ENCODE data around the gene CWH43.
"Not testable (repeated sequence)": the region's sequence is repeated elsewhere in the genome, so short reads cannot be mapped to it uniquely, and the experiment has no call there.

The CWH43 gene

DNA sequence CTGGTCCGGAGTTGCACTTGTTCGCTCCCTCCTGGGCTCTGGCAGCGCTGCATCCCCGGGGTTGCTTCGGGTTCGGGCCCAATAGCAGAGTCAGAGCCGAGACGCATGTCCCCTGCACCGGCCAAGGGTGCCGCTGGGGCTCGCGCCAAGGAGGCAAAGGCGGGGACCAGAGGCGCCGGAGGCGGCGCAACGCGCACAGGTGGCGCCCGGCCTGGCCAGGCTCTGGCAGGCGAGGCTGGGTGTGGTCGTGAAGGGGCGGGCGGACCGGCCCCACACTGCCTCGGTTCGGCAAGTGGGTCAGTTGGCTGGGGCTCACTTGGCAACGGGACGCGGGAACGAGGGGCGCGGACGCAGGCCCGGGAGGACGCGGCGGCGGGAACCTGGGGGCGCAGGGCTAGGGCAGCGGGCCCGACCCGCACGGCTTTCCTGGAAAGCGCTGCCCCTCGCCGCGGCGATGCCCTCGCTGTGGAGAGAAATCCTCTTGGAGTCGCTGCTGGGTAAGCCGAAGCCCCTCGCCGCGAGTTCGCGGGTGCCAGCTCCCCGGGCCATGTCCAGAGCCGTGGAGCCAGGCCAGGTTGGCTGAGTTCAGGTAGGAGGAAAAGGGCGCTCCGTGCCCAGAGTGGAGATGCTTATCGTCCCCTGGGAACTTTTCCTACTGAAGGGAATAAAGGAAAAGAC lies at the start of gene CWH43:
Gene CWH43 (plus strand): TSS at position 300 of the 678 bp plus-strand sequence. CDS start 155 bp downstream, at position 455.
- no peak for DNase-seq (ENCODE audit: low read depth in 3 of 3)

DNA sequence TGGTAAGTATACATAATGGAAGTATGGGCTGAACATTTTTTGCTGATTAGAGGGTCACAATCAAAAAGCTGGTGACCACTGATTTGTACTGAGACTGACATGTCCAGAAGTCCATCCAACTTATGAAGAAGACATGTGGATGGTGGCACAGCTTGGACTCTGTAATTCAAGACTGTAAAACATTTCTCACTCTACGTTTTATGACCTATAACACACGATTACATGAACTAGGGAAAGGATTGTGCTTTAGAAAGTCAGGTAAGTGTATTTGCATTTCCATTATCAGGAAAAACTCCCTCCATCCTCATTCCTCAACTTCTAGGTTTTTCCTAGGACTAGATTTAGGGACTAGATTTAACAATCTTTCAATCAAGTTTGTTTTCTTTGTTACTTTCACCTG lies 49.0 kb upstream of the CWH43 start:
- DNase-seq (ENCODE audit: low read depth in 3 of 3): no peak

DNA sequence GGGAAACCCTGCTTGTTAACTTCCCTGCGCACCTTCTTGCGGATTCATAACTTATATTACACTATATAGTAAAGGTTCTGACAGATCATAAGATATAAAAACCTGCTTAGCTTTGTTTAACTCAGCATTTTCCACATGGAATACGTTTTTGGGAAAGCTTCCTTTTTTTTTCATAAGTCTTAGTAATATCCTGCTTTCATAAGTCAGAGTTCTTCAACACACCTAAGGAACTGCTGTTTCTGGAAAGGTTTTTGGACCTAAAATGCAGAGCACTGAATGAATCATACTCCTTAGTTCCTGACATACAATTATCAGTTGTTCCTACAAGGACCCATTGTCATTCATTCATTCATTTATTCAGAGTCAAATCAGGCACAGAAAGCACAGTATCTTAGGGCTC lies 47.2 kb upstream of the CWH43 start:
- DNase-seq (ENCODE audit: low read depth in 3 of 3): no peak

DNA sequence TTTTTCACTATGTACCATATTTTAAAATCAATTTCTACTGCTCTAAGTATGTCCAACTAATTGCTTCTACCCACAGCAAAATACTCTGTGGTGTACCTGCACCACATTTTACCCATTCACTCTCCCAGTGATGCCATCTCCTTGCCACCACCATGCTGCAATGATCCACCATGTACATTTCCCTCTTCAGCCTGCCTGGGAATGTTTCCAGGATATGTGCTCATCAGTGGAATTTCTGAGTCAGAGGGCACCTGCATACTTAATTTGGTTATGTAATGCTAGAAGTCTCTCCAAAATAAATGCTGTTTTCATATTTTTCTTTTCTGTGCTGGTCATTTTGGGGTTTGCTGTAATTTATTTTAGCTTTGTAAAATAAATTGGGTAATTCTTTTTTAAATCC lies 46.3 kb upstream of the CWH43 start:
- DNase-seq (ENCODE audit: low read depth in 3 of 3): no peak

DNA sequence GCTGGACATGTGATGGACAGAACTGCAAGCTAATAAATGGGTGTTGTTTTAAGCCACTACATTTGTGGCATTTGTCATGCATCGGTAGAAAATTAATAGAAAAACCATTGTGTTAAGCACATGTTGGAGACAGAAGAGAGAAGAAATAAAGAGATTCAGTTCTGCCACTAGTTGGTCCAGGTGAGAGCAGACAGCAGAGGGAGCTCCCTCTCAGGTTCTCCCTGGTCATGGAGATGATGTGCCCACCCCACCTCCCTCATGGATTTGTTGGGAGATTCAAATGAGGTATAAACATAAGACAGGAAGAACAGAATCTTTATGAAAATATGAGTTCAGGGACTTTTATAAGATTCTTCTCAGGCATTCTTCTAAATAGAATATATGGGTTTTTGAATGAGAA lies 42.7 kb upstream of the CWH43 start:
- no peak for DNase-seq (ENCODE audit: low read depth in 3 of 3)

DNA sequence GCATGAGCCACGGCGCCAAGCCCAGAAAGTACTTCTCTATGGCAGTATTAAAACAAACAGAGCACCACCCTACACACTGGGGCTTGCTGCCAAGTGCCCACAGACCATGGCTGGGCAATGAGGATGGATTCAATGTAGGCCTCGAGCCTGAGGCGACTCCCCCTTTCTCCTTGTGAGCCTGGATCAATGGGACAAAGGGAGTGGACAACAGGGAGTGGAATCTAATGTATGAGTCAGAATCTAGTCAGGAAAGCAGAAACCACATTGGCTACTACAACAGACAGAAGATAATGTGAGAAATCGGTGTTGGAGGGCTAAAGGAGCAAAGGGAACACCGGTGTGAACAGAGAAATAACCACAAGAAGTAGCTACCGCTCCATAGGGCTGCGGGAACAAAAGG lies 41.8 kb upstream of the CWH43 start:
- no peak for DNase-seq (ENCODE audit: low read depth in 3 of 3)

DNA sequence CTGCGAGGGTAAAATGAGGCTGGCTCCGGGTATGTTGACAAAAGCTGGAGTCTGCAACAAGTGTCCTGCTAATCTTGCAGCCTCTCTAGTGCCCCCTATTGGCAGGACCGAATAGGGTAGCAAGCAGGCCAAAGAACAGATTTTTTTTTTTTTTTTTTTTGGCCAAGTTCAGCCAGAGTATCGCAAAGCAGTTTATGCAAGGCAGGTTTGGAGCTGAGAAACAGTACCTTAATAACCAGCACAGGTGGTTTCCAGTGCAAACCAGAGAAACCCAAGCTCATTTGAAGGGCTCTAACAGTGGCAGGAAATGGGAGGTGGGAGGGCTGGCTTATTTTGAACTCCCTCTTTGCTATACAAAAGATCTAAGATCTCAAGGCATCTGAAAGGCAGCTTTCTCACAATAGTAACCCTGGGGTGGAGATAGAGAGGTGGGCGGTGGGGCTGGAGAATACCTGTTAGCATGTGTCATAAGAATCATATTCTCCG lies 41.3 kb upstream of the CWH43 start:
- DNase-seq (ENCODE audit: low read depth in 3 of 3): peak; percentile 36 to 53 (median 36)

DNA sequence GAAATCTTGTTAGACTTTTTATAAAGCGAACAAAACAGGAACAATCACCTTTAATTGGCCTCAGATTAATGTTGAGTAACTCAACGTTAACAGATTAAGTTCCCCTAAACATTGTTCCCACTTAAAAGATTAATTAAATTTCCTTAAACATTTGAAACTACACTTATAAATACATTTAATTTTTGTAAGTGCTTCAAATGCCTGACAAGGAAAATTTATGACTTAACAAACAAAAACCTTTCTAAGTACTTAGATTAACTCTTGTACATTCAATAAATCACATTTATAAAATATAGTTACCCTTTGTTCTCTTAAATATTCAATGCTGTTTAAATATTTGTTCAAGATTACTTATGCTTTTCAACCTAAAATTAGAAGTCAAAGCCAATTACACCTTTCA lies 40.1 kb upstream of the CWH43 start:
- no peak for DNase-seq (ENCODE audit: low read depth in 3 of 3)

DNA sequence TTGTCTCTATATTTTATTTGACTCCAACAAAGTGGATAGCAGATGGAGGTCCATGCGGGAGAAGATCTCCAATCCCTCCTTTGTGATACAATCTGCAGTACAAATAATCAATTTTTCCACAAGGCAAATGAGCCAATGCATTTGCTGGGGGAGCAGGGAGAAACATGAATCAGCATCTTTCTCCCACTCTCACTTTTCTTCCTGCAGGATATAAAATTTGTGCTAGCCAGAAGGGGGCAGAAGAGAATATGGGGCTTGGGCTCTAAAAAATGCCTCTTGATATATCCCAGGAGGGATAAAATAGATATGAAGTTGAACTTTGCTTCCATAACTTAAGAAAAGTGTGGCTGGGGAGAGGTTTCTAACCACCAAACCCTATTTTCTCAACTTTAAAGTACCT lies 38.3 kb upstream of the CWH43 start:
- no peak for DNase-seq (ENCODE audit: low read depth in 3 of 3)

DNA sequence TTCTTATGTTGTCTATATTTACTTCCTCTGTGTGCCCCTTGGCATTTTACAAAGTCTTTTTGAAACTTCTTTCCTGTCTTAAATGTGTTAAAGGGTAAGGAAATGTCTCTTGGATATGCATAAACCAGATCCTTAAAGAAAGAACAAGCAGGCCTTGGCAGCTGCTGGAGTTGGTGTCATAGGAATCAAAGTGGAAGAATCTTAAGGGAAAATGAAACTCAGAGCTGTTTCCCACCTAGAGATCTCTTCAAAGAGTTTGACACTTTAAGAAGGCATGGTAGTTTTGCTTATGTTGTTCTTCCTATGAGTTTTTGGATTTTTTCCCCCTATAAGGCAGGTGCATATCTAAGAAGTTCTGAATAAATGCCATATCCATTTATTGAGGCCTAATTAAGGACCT lies 37.0 kb upstream of the CWH43 start:
- no peak for DNase-seq (ENCODE audit: low read depth in 3 of 3)

DNA sequence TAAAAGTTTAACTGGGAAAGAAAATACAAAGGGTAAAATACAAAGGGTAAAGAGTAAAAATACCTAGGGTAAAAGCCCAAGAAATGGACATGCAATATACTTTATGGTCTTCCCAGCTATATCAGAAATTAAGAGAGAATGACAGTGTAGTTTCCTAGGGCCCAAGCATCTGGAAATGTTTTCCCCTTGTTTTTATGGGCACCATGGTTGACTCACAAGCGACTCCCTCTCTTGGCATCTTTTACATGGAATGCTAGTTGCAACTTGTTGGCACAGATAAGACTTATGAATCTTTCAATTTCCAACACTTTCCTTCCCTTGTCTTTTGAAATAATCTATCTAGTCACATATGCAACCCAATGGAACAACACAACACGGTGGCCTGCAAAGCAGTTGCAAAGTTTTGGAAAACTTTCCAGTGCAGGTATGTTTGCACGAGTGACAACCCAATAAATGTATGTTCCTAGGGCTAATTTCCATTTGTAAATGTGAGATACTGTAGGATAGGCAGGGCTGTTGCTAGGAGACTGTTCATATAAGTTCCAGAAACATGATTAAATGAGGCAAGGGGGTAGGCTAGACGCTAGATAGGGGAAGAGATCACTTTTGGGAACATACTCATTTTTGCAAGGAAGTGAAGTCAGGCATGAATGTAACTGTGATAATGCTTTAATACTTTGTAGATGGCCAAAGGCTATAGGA lies 36.4 kb upstream of the CWH43 start:
- no peak for DNase-seq (ENCODE audit: low read depth in 3 of 3)

DNA sequence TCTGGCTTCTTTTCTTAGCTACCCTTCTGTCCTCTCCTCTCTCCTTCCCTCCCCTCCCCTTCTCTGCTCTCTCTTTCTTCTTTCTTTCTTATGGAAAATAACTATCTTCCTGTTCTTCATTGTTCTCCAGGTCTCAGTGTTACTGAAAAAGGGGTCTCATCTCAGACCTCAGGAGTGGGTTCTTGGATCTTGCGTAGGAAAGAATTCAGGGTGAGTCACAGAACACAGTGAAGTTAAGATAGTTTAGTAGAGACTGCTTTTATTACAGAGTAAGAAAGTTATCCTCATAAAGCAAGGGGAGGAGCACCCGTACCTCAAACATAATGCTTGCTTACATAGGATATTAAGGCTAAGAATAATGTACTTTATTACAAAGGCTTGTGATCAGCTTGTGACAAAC lies 31.8 kb upstream of the CWH43 start:
- no peak for DNase-seq (ENCODE audit: low read depth in 3 of 3)

DNA sequence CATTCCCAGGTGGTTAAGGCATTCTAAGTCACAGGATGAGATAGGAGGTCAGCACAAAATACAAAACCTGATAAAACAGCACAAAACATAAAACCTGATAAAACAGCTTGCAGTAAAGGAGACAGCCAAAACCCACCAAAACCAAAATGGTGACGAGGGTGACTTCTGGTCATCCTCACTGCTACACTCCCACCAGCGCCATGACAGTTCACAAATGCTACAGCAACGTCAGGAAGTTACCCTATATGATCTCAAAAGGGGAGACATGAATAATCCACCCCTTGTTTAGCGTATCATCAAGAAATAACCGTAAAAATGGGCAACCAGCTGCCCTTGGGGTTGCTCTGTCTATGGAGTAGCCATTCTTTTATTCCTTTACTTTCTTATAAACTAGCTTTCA lies 28.7 kb upstream of the CWH43 start:
- not testable (repeated sequence) for DNase-seq (ENCODE audit: low read depth in 3 of 3)

DNA sequence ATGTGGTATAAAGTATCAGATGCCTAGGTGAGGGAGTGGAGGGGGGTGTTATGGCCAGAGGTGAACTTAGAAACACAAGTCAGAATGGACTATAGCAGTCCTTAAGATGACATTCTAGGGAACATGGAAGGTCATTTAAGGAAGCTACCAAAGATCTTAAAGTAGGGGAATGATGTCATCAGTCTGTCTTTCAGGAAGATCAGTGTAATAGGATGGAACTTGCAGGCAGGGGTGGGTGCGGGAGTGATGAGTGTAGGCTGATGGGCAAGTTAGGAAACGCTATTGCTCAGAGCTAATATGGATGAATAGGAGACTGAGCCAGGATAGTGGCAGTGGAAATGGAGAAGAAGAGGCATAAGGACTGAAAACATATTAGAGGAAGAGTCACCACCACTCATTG lies 27.5 kb upstream of the CWH43 start:
- no peak for DNase-seq (ENCODE audit: low read depth in 3 of 3)

DNA sequence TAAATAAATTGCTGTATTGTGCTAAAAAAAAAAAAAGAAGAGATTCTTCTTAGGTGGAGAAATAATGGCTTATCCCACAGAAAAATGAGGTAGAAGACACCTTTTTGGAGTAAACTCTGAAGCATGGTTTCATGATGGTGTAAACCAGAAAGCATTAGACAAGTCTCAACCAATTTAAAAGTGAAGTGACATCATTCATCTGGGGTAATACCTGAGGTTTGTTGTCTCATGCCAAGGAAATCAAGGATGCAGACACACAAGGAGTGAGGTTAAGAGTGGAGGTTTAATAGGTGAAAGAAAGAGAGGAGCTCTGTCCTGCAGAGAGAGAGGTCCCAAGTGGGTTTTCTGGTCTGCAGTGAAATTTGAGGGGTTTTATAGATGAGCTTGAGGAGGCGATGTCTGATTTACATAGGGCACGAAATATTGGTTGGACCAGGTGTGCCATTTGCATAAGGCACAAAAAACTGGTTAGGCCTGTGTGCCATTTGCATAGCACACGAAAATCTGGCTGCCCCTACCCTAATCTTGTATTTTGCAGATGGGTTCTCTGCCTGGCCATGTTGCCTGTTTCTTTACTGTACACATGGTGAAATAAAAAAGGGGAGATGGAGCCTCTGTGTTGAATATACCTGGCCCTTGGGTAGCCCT lies 25.0 kb upstream of the CWH43 start:
- DNase-seq (ENCODE audit: low read depth in 3 of 3): no peak

DNA sequence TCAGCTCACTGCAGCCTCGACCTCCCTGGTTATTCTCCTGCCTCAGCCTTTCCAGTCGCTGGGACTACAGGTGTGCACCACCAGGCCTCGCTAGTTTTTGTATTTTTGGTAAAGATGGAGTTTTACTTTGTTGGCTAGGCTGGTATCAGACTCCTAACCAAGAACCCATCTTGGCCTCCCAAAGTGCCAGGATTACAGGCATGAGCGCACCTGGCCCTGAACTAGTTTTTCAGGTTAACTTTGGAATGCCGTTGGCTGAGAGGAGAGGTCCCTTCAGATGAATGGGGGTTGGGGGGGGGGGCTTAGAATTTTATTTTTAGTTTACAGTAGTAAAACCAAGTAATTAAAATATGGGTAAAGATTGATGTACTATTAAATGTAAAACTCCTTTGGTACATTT lies 23.4 kb upstream of the CWH43 start:
- DNase-seq (ENCODE audit: low read depth in 3 of 3): no peak

DNA sequence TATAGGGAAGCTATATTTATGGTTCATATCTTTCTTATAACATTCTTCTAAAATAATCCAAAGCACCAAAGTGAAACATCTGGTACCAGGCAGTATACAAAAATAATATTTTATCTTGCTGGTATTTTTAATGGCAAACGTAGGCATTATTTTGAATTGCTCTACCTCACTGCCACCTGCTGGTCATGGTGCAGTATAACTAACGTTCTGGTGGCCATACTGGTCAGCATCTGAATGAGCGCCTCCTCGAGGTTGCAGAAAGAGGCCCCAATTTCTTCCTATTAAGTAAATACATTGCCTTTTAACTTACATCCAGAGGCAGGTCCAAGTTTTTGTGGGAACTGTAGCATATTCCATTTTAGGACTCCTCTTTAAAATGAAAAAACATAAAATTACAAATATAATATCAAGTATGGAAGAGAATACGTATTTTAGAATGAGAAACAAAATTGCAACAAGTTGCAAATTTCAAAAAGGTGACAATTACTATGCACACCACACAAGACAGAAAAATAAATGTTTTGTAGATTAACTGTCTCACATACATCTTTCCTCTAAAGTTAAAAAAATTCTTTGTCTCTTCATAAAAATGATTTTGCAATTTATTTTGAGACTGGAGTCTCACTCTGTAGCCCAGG lies 22.9 kb upstream of the CWH43 start:
- DNase-seq (ENCODE audit: low read depth in 3 of 3): peak; percentile 45 to 73 (median 48)

DNA sequence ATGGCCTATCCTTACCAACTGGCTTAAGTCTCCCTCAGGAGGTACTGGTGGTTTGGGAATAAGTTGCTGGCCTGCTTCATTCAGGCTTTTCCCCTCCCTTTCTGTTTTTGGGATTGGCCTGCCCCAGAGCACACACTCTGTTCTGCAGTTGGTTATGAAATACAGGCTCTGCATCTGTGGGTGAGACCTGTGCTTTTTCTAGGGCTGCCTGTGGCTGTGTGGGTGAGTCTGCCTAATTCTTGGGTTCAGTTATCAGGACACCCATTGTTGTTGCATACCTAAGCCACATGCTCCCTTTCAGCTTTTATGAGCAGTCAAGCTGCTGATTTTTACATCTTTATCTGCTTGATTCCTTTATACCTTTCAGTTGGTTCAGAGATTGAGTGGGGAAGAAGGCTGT lies 19.0 kb upstream of the CWH43 start:
- no peak for DNase-seq (ENCODE audit: low read depth in 3 of 3)

DNA sequence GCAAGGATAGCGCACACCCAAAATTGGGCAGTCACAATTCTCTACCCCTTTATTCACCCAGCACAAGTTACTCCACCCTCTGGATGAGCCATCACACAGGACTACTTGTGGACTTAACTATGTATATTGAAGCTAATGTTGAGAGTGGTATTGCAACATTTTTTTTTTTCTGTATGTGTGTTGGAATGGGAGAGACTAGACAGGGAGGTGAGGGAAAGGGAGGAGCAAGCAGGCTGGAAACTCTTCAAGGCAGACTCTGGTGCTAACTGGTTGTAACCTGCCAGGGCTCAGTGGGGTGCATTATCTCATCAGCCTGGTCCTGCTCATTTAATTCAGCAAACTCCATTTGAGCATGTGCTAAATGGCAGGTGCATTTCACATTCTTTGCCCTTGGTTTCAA lies 18.4 kb upstream of the CWH43 start:
- no peak for DNase-seq (ENCODE audit: low read depth in 3 of 3)

DNA sequence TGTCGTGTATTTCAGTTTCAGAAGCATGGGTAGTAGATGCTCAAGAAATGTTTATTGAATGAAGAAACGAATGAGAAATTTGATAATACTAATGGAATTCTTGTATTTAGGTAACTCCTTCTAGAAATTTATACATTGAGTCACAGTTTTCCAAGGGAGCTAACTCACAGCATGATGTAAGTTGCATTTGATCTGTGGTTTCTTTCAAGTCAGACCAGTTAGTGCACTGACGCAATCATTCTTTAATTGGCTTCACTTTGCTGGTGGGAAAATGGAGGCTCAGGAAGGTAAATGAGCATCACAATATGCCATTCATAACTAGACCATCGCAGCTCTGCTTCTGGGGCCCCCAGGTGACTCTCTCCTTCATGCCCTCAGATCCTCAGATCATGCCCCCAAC lies 17.3 kb upstream of the CWH43 start:
- DNase-seq (ENCODE audit: low read depth in 3 of 3): no peak

DNA sequence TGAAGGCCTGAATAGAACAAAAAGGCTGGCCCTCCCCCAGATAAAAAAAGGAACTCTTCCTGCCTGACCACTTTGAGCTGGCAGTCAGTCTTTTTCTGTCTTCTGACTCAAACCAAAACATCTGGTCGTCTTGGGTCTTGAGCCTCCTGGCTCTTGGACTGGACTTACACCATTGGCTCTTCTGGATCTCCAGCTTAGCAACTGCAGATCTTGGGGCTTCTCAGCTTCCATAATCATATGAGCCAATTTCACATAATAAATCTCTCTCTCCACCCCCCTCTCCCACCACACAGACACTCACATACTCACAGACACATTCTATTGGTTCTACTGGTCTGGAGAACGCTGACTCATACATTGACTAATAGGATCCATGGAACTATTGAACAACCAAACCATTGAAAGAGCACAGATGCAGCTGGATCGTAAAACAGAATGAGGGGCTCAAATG lies 15.6 kb upstream of the CWH43 start:
- DNase-seq (ENCODE audit: low read depth in 3 of 3): no peak

DNA sequence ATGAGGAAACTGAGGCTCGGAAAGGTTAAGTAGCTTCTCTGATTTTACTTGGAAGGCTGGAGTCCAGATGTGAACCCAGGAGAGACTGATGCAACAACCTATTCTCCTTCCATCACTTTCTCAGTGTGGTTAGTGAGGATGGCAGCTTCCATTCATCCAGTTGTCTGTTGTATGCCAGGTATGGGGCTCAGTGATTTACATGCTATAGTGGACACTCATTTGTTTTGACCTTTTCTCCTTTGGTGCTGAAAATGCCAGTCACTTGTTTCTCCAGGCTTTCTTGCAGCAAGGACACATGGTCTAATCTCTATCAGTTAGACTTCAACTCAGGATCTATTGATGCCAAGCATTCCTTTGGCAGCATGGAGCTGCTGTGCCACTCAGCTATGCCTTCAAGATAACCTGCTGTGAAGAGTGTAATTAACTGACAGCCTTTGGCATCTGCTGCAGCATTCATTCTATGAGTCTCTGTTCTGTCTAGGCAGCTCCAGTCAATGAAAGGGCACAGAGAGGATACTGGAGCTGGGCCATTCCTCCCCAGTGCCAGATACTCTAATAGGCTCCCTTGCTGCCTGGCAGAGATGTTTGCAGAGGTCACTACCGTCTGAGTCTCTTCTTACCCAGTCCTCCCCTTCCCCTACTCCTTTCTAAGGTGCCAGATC lies 11.0 kb upstream of the CWH43 start:
- no peak for DNase-seq (ENCODE audit: low read depth in 3 of 3)

Measured in stimulated activated CD4-positive, alpha-beta T cell treated with anti-CD3 and anti-CD28 coated beads, TNF-alpha, amount 100 ng/mL, for 48 hours (primary cell).